Endothelial cell of umbilical vein (primary cell): ENCODE data around the gene OR9Q1.

Source experiments
- EZH2 ChIP-seq: IDR thresholded peaks from 2 replicates; pipeline ENCODE4 v1.6.1; 2012; ENCODE audit warnings: borderline replicate concordance, low read depth, mild to moderate bottlenecking, moderate library complexity, low read length, inconsistent platforms; ENCODE audit not compliant: severe bottlenecking
- JUN ChIP-seq: IDR thresholded peaks from 2 replicates; pipeline ENCODE4 v1.6.1; 2011; ENCODE audit warnings: borderline replicate concordance, low read depth; ENCODE audit not compliant: insufficient read length, insufficient read depth
- POLR2A ChIP-seq: IDR thresholded peaks from 2 replicates; pipeline ENCODE4 v1.6.1; 2012; ENCODE audit warnings: low read depth, mild to moderate bottlenecking, control low read depth, low read length
- POLR2AphosphoS5 ChIP-seq: IDR thresholded peaks from 2 replicates; pipeline ENCODE4 v1.6.1; 2012; ENCODE audit warnings: low read depth, mild to moderate bottlenecking, control low read depth, low read length, moderate library complexity; ENCODE audit not compliant: insufficient read depth
- TF ChIP-seq, protein P1 (sequence below), 2 donors: IDR thresholded peaks; 1 replicate in 1 of 2; 2 replicates in 1 of 2; pipeline ENCODE4 v1.5.1; 2011; ENCODE audit warnings: low read length in 2 of 2, mild to moderate bottlenecking in 2 of 2, moderate library complexity in 2 of 2, control low read depth in 1 of 2, inconsistent platforms in 1 of 2, low read depth in 1 of 2; ENCODE audit not compliant: insufficient read depth in 1 of 2; ENCODE audit errors: extremely low read depth in 1 of 2
- TF ChIP-seq, protein P2 (sequence below): IDR thresholded peaks from 2 replicates; pipeline ENCODE4 v1.6.1; 2011; ENCODE audit not compliant: insufficient read depth, insufficient read length

DNA sequence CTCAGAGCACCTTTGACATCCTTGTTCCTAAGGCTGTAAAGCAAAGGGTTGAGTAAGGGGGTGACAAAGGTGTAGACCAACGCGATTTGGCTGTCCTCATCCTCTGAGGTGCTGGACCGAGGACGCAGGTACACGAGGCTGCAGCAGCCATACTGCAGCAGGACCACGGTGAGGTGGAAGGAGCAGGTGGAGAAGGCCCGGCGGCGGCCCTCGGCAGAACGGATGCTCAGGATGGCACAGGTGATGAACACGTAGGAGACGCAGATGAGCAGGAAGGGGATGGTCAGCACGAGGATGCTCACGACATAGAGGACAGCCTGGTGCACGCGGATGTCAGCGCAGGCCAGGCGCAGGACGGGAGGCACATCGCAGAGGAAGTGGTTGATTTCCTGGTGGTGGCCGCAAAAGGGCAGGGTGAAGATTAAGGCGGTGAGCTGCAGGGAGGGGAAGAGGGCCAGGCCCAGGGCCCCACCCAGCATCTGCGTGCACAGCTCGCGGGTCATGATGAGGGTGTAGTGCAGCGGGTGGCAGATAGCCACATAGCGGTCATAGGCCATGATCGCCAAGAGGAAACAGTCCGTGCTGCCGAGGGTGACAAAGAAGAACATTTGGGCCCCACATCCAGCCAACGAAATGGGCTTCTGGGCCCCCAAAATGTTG is 204.4 kb downstream of the OR9Q1 start:
- TF ChIP-seq POLR2AphosphoS5 (no peak), POLR2A (no peak), JUN (no peak), EZH2 (no peak)
- TF ChIP-seq, protein P1, sequence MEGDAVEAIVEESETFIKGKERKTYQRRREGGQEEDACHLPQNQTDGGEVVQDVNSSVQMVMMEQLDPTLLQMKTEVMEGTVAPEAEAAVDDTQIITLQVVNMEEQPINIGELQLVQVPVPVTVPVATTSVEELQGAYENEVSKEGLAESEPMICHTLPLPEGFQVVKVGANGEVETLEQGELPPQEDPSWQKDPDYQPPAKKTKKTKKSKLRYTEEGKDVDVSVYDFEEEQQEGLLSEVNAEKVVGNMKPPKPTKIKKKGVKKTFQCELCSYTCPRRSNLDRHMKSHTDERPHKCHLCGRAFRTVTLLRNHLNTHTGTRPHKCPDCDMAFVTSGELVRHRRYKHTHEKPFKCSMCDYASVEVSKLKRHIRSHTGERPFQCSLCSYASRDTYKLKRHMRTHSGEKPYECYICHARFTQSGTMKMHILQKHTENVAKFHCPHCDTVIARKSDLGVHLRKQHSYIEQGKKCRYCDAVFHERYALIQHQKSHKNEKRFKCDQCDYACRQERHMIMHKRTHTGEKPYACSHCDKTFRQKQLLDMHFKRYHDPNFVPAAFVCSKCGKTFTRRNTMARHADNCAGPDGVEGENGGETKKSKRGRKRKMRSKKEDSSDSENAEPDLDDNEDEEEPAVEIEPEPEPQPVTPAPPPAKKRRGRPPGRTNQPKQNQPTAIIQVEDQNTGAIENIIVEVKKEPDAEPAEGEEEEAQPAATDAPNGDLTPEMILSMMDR (IDR thresholded peaks at IDR 0.05; ENCODE audit: extremely low read depth in 1 of 2, insufficient read depth in 1 of 2, low read depth in 1 of 2, low read length in 2 of 2) = no peak
- TF ChIP-seq, protein P2, sequence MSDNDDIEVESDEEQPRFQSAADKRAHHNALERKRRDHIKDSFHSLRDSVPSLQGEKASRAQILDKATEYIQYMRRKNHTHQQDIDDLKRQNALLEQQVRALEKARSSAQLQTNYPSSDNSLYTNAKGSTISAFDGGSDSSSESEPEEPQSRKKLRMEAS = no peak
